NT2/D1 (cell line): ENCODE results near the gene PFN4.

ENCODE experiments used
- SUZ12 ChIP-seq: IDR thresholded peaks from 2 replicates; pipeline ENCODE4 v1.6.1; 2011; ENCODE audit not compliant: insufficient read length, insufficient read depth; ENCODE audit errors: extremely low read depth
- YY1 ChIP-seq: IDR thresholded peaks from 2 replicates; pipeline ENCODE4 v1.6.1; 2011; ENCODE audit not compliant: insufficient read length, insufficient read depth
- ZNF274 ChIP-seq: IDR thresholded peaks from 2 replicates; pipeline ENCODE4 v1.6.1; 2011; ENCODE audit warnings: mild to moderate bottlenecking, low read depth, low read length

- TF ChIP-seq ZNF274 (no peak), SUZ12 (no peak), YY1 (no peak)
Observed at GRCh38 chr2:24160761-24161160, 37.6 kb upstream of the PFN4 start.
